Ishikawa (cell line): ENCODE measurements around the gene GADD45B.

ENCODE experiments used
- CEBPB ChIP-seq: IDR thresholded peaks from 2 replicates; pipeline ENCODE4 v1.6.1; 2012
- CREB1 ChIP-seq: IDR thresholded peaks from 2 replicates; pipeline ENCODE4 v1.6.1; 2012; ENCODE audit warnings: low read depth
- EGR1 ChIP-seq: IDR thresholded peaks from 2 replicates; pipeline ENCODE4 v1.6.1; 2012
- EP300 ChIP-seq: IDR thresholded peaks from 2 replicates; pipeline ENCODE4 v1.6.1; 2012; ENCODE audit warnings: borderline replicate concordance
- FOXM1 ChIP-seq: IDR thresholded peaks from 2 replicates; pipeline ENCODE4 v1.6.1; 2012; ENCODE audit warnings: low read depth, borderline replicate concordance
- NFIC ChIP-seq: IDR thresholded peaks from 2 replicates; pipeline ENCODE4 v1.6.1; 2012
- RAD21 ChIP-seq: IDR thresholded peaks from 2 replicates; pipeline ENCODE4 v1.6.1; 2012; ENCODE audit warnings: low read depth
- REST ChIP-seq: IDR thresholded peaks from 2 replicates; pipeline ENCODE4 v1.6.1; 2012; ENCODE audit warnings: low read depth, mild to moderate bottlenecking
- TAF1 ChIP-seq: IDR thresholded peaks from 2 replicates; pipeline ENCODE4 v1.6.1; 2012; ENCODE audit warnings: low read depth, mild to moderate bottlenecking
- TCF12 ChIP-seq: IDR thresholded peaks from 2 replicates; pipeline ENCODE4 v1.6.1; 2012; ENCODE audit warnings: low read depth
- TEAD4 ChIP-seq: IDR thresholded peaks from 2 replicates; pipeline ENCODE4 v1.6.1; 2012
- YY1 ChIP-seq: IDR thresholded peaks from 2 replicates; pipeline ENCODE4 v1.6.1; 2012; ENCODE audit warnings: low read depth
- ZBTB7A ChIP-seq: IDR thresholded peaks from 2 replicates; pipeline ENCODE4 v1.6.1; 2012; ENCODE audit warnings: low read depth
- TF ChIP-seq, protein P1 (sequence below): IDR thresholded peaks from 2 replicates; pipeline ENCODE4 v1.6.1; 2012
- TF ChIP-seq, protein P2 (sequence below): IDR thresholded peaks from 2 replicates; pipeline ENCODE4 v1.6.1; 2012

The GADD45B gene

GRCh38 chr19:2443785-2444182 is 32.1 kb upstream of the GADD45B start:
- TF ChIP-seq, protein P1, sequence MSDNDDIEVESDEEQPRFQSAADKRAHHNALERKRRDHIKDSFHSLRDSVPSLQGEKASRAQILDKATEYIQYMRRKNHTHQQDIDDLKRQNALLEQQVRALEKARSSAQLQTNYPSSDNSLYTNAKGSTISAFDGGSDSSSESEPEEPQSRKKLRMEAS: no peak
- TF ChIP-seq EGR1 (no peak), CEBPB (no peak), FOXM1 (no peak)

DNA sequence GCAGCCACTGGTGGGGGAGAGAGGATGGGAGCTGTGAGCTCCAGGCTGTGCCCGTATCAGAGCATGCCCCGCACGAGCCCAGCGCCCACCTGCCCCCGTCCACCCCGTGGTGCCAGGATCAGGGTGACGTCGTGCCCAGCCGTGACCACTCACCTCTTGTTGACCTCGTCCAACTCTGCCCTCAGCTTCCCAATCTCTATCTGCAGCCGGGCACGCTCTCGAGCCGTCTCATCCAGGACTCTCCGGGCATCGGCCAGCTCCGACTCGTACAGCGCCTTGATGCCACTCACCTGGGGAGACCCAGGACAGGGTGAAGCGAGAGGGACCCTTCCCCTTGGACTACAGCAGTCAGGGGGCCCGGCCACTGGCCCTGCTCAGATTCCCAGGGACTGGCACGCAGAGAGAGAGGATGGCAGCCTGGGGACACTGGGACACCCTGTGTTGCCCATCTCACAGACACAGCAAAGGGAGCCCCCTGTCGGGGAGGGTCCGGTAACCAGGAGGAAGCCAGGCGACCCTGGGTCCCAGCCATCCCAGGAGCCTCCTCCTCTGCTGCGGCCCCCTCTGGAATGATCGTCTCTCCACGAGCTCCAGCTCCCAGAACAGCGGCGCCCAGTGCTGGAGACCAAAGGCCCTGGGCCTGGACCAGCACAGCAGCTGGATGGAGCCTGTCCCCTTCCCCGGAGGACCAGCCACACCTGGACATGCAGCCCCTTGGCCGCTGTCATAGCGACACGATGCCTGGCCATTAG is 31.5 kb upstream of the GADD45B start:
- TF ChIP-seq FOXM1 (no peak), TAF1 (no peak), ZBTB7A (no peak), TCF12 (no peak), CEBPB (no peak), YY1 (no peak), EGR1 (no peak), CREB1 (no peak), TEAD4 (no peak), RAD21 (no peak), REST (no peak)
- TF ChIP-seq, protein P1: no peak
- TF ChIP-seq, protein P2, sequence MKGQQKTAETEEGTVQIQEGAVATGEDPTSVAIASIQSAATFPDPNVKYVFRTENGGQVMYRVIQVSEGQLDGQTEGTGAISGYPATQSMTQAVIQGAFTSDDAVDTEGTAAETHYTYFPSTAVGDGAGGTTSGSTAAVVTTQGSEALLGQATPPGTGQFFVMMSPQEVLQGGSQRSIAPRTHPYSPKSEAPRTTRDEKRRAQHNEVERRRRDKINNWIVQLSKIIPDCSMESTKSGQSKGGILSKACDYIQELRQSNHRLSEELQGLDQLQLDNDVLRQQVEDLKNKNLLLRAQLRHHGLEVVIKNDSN: no peak

DNA sequence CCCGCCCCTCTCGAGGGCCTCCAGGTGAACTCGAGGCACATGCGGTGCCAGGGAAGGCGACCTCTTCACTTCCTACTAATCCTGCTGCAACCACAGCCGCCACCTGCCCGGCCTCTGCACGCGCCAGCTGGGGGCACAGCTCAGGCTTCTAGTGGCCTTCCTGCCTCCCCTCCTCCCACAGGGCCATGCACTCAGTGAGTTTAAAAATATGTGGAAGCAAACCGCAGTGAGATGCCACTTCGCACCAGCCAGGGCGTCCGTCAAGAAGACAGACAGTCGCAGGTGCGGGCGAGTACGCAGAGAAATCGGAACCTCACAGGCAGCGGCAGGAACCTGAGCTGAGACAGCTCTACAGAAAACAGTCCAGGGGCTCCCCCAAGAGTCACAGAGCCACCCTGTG is 29.5 kb upstream of the GADD45B start:
- TF ChIP-seq CREB1: no peak

- no peak for TF ChIP-seq FOXM1
- TF ChIP-seq TCF12: no peak
- no peak for TF ChIP-seq CREB1
- TF ChIP-seq TEAD4: no peak
- TF ChIP-seq RAD21: no peak
- no peak for TF ChIP-seq ZBTB7A
- no peak for TF ChIP-seq NFIC
- no peak for TF ChIP-seq REST
- TF ChIP-seq CEBPB: no peak
- no peak for TF ChIP-seq EP300
- TF ChIP-seq YY1: no peak
- no peak for TF ChIP-seq TAF1
- TF ChIP-seq, protein P1: no peak
- TF ChIP-seq, protein P2: no peak
- TF ChIP-seq EGR1: no peak
Observed at GRCh38 chr19:2449019-2449418, 26.9 kb upstream of the GADD45B start.

DNA sequence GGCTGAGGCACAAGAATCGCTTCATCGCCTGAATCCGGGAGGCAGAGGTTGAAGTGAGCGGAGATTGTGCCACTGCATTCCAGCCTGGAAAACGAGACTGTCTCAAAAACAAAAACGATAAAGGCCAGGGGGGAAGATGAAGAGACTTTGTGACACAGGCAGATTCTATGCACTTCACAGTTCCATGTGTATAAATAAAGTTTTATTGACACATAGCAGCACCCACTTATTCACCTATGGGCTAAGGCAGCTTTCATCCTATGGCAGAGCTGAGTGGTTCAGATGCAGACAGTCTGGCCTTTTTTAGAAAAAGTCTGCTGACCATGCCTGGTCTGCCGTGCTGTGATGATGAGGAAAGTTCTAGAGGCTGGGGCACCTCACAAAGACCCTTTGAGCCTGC is 24.8 kb upstream of the GADD45B start:
- TF ChIP-seq CEBPB (no peak), RAD21 (no peak), ZBTB7A (no peak), REST (no peak), TAF1 (no peak)
